Nephron progenitor cell (in vitro differentiated cells): ENCODE measurements around the gene TMEM220.

ENCODE experiments used
- DNase-seq: peaks from one replicate; pipeline ENCODE4 v3.0.0; 2021
- H3K27ac Mint-ChIP-seq: 2 replicates; pipeline ENCODE4 v1.8.0; 2021; ENCODE audit warnings: mild to moderate bottlenecking, moderate library complexity, mixed read lengths
- H3K27me3 Mint-ChIP-seq: 2 replicates; pipeline ENCODE4 v1.8.0; 2021; ENCODE audit warnings: mild to moderate bottlenecking, low read depth, mixed read lengths; ENCODE audit not compliant: poor library complexity
- H3K36me3 Mint-ChIP-seq: 2 replicates; pipeline ENCODE4 v1.8.0; 2021; ENCODE audit warnings: low read depth, mixed read lengths
- H3K4me1 Mint-ChIP-seq: 2 replicates; pipeline ENCODE4 v1.8.0; 2021; ENCODE audit warnings: mixed read lengths
- H3K4me3 Mint-ChIP-seq: 2 replicates; pipeline ENCODE4 v1.8.0; 2021; ENCODE audit warnings: mild to moderate bottlenecking, moderate library complexity, mixed read lengths
- H3K9me3 Mint-ChIP-seq: 2 replicates; pipeline ENCODE4 v1.8.0; 2021; ENCODE audit warnings: mild to moderate bottlenecking, moderate library complexity, mixed read lengths
- CTCF ChIP-seq: fragments of 200-600 bp; sonication (generic); IDR thresholded peaks from 2 replicates; pipeline ENCODE4 v1.5.0; 2021; ENCODE audit warnings: antibody characterized with exemption

TMEM220 gene

DNA sequence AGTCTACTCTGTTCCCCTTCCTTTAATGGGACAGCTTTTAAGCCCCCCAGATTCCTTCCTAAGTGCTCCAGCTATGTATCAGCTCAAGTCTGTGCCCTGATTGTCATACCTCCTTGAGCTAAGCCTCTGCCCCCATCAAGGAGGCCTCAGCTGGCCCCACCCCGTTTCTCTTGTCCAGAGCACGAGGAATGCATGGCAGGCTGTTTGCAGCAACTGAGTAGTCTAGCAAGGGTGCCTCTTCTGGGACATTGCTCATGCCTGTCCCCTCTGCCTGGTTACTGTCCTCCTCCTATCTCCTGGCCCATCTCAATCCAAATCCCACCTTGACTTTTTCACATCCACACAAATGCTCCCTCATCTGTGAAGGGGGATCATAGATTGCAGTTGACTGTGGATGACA lies 27.8 kb upstream of the TMEM220 start:
- no peak for TF ChIP-seq CTCF
- H3K36me3 Mint-ChIP-seq: no peaks in the 10 kb centered on the region
- no peak overlapping the region for H3K4me3 Mint-ChIP-seq
- DNase-seq: no peak
- H3K4me1 Mint-ChIP-seq: peaks cover 42% of the 10 kb centered on the region
- no peaks in the 10 kb centered on the region for H3K9me3 Mint-ChIP-seq
- H3K27ac Mint-ChIP-seq: no peak overlapping the region
- H3K27me3 Mint-ChIP-seq: peaks cover 40% of the 10 kb centered on the region

- H3K27me3 Mint-ChIP-seq: peaks cover 44% of the 10 kb centered on the region
- no peak overlapping the region for H3K27ac Mint-ChIP-seq
- no peak for DNase-seq
- no peak overlapping the region for H3K4me3 Mint-ChIP-seq
- no peak for TF ChIP-seq CTCF
- no peaks in the 10 kb centered on the region for H3K36me3 Mint-ChIP-seq
- no peaks in the 10 kb centered on the region for H3K9me3 Mint-ChIP-seq
- peaks cover 42% of the 10 kb centered on the region for H3K4me1 Mint-ChIP-seq
Observed at GRCh38 chr17:10757067-10757466, 27.2 kb upstream of the TMEM220 start.

DNA sequence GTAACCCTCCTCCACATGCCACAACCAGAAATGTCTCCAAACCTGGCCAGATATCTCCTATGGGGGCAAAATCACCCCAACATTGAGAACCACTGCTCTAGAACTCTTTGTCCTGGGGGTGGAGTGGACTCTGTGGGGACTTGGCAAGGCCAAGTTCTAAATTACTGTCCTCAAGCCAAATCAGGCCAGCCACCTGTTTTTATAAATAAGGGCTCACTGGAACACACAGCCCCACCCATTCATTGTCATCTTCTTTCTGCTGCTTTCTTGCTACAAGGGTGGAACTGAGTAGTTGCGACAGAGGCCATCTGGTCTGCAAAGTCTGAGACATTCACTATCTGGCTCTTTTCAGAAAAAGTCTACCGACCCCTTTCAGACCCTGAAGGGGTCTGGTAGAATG lies 26.8 kb upstream of the TMEM220 start:
- Mint-ChIP-seq H3K36me3 (no peaks in the 10 kb centered on the region), H3K27ac (no peak overlapping the region), H3K27me3 (peaks cover 44% of the 10 kb centered on the region), H3K9me3 (no peaks in the 10 kb centered on the region), H3K4me1 (peaks cover 42% of the 10 kb centered on the region), H3K4me3 (no peak overlapping the region)
- no peak for TF ChIP-seq CTCF
- no peak for DNase-seq

- peaks cover 44% of the 10 kb centered on the region for H3K27me3 Mint-ChIP-seq
- peak overlapping the region; percentile 70 for H3K4me3 Mint-ChIP-seq
- no peak overlapping the region for H3K27ac Mint-ChIP-seq
- H3K4me1 Mint-ChIP-seq: peaks cover 42% of the 10 kb centered on the region
- DNase-seq: no peak
- no peak for TF ChIP-seq CTCF
- no peaks in the 10 kb centered on the region for H3K36me3 Mint-ChIP-seq
- H3K9me3 Mint-ChIP-seq: no peaks in the 10 kb centered on the region
Observed at GRCh38 chr17:10756185-10756584, 26.4 kb upstream of the TMEM220 start.

DNA sequence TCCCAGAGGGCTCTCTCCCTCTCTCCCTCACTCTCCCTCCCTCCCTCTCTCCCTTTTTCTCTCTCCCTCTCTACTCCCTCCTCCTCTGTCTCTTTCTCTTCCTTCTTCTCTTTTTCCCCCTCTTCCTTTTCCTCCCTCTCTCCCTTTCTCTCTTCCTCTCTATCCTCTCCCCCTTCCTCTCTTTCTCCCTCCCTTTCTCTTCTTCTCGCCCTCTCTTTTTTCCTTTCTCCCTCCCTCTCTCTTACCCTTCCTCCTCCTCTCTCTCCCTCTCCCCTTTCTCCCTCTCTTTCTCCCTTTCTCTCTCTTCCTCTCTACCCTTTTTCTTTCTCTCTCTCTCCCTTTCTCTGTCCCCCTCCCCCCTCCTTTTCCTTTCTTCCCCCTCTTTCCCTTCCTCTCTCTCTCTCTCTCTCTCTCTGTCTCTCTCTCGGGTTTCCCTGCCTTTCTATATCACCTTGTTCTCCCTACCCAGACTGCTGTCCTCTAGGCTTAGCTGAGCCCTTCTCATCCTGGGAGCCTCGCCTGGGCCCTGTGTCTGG lies 25.8 kb upstream of the TMEM220 start:
- H3K9me3 Mint-ChIP-seq: no peaks in the 10 kb centered on the region
- no peak overlapping the region for H3K27ac Mint-ChIP-seq
- no peak for DNase-seq
- no peaks in the 10 kb centered on the region for H3K36me3 Mint-ChIP-seq
- peaks cover 42% of the 10 kb centered on the region for H3K4me1 Mint-ChIP-seq
- no peak for TF ChIP-seq CTCF
- peaks cover 44% of the 10 kb centered on the region for H3K27me3 Mint-ChIP-seq
- H3K4me3 Mint-ChIP-seq: peak overlapping the region; percentile 70

- no peak for TF ChIP-seq CTCF
- no peak overlapping the region for H3K27ac Mint-ChIP-seq
- no peaks in the 10 kb centered on the region for H3K9me3 Mint-ChIP-seq
- peak overlapping the region; percentile 70 for H3K4me3 Mint-ChIP-seq
- H3K36me3 Mint-ChIP-seq: no peaks in the 10 kb centered on the region
- H3K4me1 Mint-ChIP-seq: peaks cover 45% of the 10 kb centered on the region
- DNase-seq: peak; percentile 15
- peaks cover 44% of the 10 kb centered on the region for H3K27me3 Mint-ChIP-seq
Observed at GRCh38 chr17:10754861-10755591, 25.2 kb upstream of the TMEM220 start.
